GM19099 (cell line): ENCODE results near the gene PTPRM.

Source experiments
- POLR2A ChIP-seq: IDR thresholded peaks from 3 replicates; pipeline ENCODE4 v1.6.1; 2011; ENCODE audit warnings: low read depth; ENCODE audit not compliant: insufficient read length; ENCODE audit errors: extremely low read depth

Gene PTPRM

GRCh38 chr18:7735196-7735595 lies 168.1 kb downstream of the PTPRM start:
- no peak for TF ChIP-seq POLR2A

- no peak for TF ChIP-seq POLR2A
These were observed 168.6 kb downstream of the PTPRM start for GRCh38 chr18:7735626-7736175.

DNA sequence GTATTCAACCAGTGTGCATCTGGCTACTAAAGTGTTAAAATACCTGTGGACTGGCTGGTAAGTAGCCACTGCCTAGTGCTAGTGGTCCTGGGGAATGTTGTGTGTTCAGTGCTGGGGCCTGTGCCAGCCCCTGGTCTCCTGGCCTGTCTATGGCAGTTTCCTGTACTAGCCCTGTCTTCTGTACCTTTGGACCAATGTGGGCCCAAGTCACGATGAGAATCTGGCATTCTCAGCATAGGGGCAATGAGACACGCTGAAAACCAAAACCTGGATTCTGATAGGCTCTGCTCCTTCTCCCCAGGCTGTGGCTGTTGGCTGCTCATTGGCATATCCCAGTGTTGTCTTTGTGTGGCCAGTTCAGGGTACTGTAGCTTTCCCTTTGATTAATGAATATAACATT lies 170.4 kb downstream of the PTPRM start:
- no peak for TF ChIP-seq POLR2A

DNA sequence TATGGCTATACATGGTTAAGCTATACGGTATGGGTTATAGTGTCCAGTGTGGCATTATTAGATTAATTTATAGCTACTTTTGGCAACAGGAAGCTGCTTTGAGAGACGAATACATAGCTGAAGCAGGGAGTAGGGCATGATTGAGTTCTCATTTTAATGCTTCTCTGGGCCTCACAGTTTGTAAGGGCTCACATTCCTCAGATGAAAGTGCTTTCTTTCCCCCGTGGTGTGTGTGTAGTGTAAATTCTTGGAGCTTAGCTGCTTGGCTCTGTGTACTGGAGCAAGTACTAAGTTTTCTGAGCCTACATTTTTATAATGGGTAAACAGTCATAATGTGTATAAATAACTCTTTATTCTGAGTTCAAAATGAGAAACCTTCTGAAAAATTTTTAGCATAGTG lies 173.7 kb downstream of the PTPRM start:
- TF ChIP-seq POLR2A = no peak

GRCh38 chr18:7741640-7742039 lies 174.5 kb downstream of the PTPRM start:
- no peak for TF ChIP-seq POLR2A

GRCh38 chr18:7742224-7742623 lies 175.1 kb downstream of the PTPRM start:
- no peak for TF ChIP-seq POLR2A

DNA sequence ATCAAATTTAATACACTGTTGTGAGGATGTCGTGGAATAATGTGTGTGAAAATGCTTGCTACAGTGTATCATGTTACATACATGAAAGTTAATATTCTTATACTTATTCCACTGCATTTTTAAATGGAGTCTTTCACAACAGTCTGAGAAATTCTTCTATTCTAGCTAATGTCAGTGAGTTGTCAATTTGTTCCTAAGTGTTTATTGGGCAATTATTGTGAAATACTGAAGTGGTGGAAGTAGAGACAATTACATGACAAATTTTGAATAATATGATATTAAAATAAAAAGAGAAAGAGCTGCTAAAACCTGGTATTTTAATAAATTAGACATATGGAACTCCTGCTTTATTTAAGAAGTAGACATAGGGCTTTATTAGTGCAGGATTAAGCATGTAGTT lies 176.1 kb downstream of the PTPRM start:
- no peak for TF ChIP-seq POLR2A

DNA sequence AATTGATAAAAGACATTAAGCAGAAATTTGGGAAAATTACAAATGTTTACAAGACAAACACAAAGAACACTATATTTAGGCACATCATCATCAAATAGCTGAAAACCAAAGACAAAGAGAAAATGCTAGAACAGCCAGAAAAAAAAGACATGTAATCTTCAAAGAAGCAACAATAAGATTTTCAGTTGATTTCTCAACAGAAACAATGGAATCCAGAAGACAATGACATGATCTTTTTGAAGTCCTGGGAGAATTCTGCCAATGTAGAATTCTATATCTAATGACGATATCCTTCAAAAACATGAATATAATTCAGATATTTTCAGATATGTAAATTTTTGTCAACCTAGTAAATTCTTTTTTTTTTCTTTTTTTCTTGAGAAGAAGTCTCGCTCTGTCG lies 179.0 kb downstream of the PTPRM start:
- no peak for TF ChIP-seq POLR2A

DNA sequence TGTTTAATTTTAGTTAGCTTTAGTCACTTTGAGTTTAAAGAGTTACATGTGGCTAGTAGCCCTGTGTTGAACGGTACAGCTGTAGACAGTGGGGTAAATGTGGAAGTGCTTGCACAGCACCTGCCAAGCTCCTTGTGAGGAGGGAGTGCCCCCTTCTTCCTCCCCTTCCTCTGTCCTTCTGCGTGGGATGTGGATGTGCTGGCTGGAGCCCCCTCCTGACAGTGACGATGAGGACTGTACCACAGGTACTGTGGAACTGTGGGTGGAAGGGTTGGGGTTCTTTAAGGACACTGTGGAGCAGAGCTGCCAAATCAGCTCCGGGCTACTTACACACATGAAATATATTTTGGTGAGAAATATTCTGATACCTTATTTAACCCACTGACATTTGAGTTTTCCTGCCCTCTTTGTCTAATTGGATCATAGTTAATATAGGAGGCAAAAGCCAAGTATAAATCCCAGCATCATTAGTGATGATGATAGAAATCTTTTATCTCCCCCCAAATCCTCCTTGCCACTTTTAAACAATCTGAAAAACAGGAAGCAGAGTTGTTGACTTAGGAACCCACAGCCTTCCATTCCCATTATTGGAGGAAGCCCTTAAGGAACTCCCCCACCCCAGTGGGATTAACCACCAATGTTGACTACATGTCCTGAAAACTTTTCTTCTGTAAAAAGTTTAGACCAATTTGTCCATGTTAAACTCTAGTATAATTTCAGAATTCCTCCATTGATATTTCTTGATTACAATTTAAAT lies 181.3 kb downstream of the PTPRM start:
- TF ChIP-seq POLR2A = no peak

GRCh38 chr18:7749008-7749405 lies 181.9 kb downstream of the PTPRM start:
- no peak for TF ChIP-seq POLR2A

GRCh38 chr18:7749510-7749981 lies 182.4 kb downstream of the PTPRM start:
- no peak for TF ChIP-seq POLR2A

GRCh38 chr18:7750095-7750663 lies 183.1 kb downstream of the PTPRM start:
- TF ChIP-seq POLR2A = no peak

- no peak for TF ChIP-seq POLR2A
These were observed 183.8 kb downstream of the PTPRM start for GRCh38 chr18:7750966-7751365.

GRCh38 chr18:7754258-7754657 lies 187.1 kb downstream of the PTPRM start:
- no peak for TF ChIP-seq POLR2A

DNA sequence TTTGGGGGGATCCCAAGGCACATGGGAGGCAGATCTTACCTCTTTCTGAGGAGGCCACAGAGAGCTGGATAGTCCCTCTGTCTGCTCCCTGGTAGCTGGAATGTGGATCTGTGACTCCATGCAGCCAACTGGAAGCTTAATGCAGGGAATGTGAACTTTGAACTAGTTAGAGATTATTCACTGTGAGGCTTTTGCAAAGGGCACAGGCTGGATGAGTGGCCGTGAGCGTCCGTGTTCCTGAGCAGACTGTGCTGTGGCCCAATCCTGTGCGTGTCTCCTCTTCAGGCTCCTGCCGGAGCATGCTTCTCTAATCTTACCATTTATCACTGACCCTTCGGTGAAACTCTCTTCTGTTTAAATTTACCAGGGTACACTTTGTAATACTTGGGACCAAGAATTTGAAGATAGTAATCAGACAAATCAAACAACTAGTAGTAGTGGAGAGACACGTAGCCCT lies 187.6 kb downstream of the PTPRM start:
- no peak for TF ChIP-seq POLR2A
